Femur (tissue), 1 donor: ENCODE results near the gene AEBP1.
"Not testable (repeated sequence)": the region's sequence is repeated elsewhere in the genome, so short reads cannot be mapped to it uniquely, and the experiment has no call there.

ENCODE experiments used
- DNase-seq: peaks from one replicate; pipeline ENCODE4 v3.0.0-alpha.2; 2017

Gene AEBP1

DNA sequence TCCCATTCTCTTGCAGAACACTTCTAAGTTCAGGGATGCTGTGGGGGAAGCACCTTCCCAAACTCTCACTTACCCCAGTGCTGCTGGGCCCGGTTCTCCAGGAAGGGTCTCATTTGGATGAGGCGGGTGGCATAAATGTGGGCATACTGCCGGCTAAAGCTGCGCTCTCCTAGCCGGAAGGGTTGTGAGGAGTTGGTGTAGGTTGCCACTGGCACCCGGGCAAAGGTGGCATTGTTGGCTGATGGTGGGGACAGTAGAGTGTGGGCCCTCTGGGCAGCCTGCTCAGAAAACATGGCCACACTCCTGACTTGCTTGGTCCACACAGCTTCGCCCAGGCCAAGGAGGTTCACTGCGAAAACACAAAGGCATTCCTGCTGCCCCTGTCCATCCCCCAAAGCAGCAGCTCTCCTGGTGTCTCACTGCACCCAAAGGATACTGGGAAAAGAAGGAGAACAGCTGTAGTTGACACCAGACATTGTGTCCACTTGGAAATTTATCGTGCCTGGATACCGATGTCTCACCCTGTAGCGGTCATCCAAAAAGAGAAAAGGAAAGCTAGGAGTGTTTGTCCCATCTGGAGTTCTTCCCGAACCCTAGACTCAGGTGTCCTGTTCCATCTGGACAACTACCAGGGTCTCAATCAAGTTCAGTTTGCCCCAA is 17.7 kb downstream of the AEBP1 start:
- no peak for DNase-seq

DNA sequence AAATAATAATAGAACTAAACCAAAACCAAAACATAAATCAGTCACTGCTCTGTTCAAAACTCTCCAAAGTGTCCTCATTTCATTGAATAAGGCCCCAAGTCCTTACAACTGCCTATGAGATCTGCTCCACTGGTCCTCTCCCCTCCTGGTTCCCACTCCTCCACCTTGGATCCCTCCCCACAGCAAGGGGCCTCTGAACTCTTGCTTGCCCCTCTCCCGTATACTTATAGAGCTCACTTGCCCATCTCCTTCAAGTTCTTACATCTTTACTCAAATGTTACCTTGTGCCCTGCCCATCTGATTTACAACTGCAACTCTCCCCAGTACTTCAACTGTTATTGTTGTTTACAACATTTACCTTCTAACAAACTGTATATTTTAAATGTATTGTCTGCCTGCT is 18.4 kb downstream of the AEBP1 start:
- no peak for DNase-seq

DNA sequence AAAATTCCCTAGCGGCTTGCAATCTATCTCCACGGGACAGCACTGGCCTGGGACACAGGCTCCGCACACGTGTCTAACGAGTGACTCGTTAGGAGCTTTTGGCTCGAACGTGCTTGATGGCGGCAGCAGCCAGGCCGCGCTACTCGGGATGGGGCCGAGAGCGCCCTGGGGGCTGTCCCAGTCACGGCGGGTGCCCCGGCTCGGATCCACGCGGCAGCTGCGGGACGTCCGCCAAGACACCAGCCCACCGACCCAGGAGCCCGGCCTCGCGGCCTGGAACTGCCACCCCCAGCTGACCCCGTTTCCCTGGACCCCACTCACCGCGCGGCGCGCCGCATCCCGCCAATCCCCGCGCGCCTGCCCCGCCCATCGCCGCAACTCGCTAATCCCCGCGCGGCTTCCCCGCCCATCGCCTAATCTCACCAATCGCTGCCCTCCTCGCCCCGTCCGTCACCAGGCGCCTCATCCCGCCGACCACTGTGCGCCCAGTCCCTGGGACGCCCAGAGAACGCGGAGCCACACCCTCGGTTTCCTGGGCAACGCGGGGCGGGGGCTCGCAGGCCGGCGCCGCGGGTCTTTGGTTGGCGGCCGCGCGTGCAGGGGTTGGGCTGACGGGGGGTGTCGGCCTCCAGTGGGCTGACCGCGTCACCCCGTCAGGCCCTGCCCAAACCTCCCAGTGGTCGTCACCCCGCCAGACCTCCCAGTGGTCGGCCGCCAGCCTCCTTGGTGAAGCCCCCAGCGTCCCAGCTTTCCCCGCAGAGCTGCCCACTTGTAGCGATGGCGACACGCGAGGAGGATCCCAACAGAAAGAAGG is 19.3 kb downstream of the AEBP1 start, which contains the start of gene POLD2:
Gene POLD2, minus strand, starts transcription at position 359 of the 814 bp plus-strand sequence. CDS start 1,495 bp downstream, outside the sequence.
- peak; percentile 99 for DNase-seq

DNA sequence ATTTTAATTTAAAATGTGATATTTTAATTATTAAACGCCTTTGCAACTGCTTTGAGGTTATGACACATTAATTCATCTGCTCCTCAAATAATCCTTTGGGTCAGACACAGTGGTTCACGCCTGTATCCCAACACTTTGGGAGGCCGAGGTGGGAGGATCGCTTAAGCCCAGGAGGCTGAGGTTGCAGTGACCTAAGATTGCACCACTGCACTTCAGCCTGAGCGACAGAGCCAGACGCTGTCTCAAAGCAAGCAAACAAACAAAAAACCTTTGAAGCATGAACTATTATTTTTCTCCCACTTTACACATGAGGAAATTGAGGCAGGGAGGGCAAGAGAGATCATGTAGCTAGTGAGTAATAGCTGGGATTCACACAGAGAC is 20.7 kb downstream of the AEBP1 start:
- DNase-seq: no peak

DNA sequence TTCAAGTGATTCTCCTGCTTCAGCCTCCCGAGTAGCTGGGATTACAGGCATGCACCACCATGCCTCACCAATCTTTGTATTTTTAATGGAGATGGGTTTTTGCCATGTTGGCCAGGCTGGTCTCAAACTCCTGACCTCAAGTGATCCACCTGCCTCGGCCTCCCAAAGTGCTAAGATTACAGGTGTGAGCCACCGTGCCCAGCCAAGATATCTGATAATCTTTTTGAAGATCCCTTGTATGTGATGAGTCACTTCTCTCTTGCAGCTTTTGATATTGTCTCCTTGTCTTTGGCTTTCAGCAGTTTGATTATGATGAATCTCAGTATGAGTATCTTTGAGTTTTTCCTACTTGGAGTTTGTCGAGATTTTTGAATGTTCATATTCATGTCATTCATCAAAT is 22.4 kb downstream of the AEBP1 start:
- not testable (repeated sequence) for DNase-seq

DNA sequence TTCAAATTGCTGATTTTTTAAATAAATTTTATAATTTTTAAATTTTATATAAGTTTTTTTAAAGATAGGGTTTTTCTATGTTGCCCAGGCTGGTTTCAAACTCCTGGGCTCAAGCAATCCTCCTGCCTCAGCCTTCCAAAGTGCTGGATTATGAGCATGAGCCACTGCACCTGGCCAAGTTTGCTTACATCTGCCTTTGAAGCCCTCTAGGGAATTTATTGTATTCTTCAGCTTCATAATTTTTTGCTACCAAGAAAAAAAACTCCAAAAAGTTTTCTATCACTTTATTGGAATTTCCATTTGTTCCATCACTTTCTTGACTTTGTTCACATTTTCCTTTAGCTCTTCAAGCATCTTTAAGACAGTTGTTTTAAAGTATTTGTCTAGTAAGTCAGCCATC is 23.0 kb downstream of the AEBP1 start:
- no peak for DNase-seq

DNA sequence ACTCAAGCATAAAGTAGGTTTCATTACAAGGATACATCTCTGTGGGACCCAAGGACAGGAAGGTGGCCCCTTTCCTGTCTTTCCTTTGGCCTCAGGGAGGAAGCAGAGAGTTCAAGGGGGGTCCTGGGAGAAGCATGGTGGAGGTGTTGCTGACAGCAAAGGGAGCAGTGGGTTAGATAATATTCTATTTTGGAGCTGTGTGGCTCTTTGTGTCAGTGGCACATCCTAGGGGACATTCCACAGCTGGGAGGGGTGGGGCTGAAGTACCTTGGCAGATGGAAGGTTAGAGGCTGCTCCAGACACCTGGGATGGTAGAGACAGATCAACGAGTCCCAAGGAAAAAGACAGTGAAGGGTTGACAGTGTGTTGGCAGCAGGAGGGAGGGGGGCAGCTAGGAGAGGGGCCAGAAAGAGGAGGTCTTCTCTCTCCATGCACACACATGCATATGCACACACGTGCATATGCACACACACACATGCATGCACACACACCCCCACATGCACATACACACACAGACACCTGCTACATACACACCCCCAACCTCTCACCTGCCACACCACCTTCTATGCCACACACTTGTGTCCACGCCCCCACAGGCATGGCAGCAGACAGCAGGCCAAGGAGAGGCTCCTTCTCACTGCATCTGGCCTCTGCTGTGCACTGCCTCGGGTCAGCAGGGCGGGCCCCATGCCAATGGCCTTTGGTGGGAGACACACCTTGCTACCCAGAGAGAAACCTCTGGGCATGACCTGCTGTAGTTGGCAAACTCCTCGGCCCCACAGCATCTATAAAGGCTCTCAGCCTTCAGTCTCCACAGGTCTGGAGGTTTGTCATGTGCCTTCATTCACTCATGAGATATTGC is 24.8 kb downstream of the AEBP1 start:
- no peak for DNase-seq

DNA sequence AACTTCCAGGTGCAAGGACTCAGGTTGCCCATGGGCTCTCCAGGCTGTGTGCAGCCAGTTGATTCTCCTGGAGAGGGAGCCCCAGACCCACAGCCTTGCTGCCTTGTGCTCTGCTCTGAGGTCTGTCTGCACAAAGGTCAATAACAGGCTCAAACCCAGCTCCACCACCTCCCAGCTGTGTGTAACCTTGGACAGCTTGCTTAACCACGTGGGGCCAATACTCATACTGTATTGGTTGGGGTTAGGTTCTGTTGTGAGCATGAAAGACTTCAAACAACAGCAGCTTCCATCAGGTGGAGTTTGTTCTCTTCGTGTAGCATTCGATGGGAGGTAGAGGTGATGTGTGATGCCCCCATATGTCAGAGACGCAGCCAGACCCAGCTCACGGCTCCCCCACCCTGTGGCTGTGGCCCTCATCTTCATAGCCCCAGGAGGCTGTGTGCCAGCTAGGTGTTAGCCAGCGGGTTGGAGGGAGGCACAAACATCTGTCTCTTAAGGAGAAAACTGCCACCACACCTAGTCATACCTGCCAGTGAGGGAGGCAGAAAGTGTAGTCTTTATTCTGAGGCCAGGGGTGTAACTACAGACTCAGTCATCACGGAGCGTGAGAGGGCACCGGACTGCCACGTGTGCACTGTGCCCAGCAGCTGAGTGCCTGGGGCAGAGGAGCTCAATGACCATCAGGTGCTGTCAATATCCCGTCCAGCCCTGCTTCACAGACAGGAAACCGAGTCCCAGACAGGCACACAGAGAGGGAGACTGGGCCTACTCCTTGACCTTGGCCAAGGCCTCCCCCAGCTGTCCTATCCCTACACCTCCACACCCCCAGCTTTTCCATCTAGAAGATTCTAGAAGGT is 27.3 kb downstream of the AEBP1 start:
- DNase-seq: no peak

DNA sequence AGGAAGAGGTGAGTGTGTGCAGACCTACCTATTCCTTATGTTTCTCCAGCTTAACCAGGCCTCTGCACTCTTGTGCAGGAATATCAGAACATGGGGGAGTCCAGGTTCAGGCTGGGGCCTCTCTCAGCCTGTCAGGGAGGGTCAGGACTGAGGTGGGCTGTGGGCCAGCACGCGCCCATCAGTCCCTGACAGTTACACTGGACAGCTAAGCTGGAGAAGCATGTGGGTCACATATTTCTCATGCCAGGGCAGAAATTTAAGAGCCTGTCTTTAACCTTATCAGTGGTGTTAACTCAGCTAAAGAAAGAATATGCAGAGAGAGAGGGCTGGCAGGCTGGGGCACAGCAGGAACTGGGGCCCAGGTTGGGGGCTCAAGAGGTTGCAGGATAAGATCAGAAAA is 27.9 kb downstream of the AEBP1 start:
- DNase-seq: no peak

DNA sequence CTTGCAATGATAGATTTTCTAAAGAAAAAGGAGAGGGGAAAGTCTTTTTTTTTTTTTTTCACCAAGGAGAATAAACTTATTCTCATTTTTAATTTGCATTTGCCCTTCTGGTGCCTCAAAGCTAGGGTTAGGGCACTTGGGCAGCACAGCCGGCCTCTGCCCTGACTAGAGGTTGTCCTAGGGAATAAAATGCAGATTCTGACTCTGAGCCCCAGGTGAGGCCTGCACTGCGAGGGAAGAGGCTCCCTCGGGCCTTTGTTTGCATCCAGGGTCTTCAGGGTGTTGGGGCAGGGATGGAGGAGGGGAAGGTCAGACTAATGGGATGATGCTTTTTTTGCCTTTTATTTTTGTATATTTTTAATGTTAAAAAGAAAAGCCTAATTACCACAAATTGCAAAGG is 29.1 kb downstream of the AEBP1 start:
- DNase-seq: no peak

DNA sequence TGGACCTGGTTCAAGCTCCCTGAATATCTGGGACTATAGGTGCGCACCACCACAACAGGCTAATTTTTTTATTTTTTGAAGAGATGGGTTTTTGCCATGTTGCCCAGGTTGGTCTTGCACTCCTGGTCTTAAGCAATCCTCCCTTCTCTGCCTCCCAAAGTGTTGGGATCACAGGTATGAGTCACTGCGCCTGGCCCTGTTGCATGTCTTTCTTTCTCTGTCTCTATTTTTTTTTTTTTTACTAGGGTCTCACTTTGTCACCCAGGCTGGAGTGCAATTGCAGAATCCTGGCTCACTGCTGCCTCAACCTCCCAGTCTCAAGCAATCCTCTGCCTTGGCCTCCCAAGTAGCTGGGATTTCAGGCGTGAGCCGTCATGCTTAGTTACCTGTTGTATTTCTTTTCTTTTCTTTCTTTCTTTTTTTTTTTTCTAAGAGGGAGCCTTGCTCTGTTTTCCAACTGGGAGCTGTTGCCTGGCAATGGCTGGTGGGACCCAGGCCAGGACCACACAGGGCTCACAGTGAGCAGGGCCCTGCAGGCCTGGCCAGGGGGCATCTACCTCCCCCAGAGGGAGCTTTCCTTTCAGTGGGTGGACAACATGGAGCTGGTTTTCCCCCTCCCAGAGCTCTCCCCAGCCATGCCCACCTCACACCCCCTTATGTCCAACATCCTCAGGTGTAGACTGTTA is 30.9 kb downstream of the AEBP1 start:
- DNase-seq: no peak

DNA sequence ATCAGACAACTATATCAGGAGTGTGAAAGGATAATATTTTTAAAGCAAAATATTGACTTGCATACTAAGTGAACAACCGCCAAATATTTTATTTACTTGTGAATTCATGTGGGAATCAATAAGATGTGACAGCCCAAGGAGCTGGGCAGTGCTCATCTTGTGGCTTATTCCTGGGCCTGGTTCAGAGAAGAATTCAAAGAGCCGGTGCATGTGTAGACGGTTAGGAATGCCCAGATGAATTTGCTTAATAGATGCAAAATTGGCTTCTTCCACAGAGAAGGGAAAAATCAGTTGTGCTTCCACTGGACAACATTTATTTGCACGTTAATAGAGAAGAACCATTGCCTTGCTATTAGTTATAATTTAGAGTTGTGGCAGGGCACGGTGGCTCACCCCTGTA is 32.6 kb downstream of the AEBP1 start:
- DNase-seq: no peak

DNA sequence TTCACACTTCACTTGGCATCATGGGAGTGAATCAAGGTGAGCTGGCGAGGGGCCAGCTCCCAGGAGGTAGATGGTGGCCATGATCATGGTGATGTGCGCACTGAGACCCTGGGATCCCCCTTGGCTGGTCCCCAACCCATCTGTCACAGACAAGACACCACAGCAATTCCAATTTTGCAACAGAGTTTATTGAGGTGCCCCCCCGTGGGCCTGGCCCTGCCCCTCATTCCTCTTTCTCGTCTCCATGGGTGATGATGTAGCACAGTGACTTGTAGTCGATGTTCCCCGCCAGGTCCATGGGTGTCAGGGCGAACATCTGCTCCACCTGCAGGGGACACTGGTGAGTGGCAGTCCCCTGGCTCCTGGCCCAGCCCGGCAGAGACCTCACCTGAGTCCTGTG is 34.6 kb downstream of the AEBP1 start:
- DNase-seq: no peak

DNA sequence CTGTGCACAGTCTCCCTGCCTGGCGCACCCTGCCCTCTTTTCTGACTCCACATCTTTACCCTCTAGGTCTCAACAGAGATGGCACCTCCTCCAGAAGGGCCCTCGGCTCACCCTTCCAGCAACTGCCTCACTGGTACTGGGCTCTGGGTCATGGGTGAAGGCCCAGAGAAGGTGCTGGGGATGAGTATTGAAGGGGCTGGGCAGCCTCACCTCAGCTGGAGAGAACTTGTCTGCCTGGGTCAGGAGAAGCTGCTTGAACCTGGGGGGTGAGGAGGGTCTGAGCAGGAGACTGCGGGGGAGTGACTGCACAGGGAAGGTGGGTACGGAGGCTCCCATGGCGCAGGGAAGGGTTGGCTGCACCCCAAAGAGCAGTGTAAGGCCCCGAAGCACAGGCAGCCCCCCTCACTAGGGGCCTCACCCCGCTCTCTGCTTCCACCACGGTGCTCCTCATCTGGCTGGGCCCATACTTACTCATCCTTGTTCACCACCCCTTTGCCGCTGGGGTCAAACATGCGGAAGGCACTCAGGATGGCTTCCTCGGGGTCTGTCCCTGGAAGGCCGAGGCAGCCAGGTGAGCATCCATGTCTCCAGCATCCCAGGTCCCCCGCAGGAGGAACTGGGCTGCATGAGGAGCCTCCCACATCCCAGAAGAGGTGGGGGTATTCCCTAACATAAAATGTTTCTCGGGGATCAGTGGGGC is 35.3 kb downstream of the AEBP1 start:
- no peak for DNase-seq

DNA sequence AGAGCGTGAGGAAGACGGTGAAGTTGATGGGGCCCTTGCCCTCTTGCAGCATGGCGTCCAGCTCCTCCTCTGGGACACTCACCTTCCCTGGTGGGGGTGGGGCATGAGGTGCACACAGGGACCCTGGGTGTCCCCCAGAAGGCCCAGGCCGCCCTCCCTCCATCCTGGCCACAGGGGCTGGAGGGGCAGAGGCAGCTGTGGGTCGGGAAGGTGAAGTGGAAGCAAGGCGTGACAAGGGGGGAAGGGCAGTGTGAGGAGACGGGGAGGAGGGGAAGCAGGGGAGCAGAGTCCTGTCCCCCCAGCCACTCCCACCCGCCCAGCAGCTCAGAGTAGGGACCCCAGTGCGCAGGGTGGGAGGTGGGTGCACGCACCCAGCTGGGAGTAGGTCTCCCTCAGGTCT is 36.2 kb downstream of the AEBP1 start:
- no peak for DNase-seq

DNA sequence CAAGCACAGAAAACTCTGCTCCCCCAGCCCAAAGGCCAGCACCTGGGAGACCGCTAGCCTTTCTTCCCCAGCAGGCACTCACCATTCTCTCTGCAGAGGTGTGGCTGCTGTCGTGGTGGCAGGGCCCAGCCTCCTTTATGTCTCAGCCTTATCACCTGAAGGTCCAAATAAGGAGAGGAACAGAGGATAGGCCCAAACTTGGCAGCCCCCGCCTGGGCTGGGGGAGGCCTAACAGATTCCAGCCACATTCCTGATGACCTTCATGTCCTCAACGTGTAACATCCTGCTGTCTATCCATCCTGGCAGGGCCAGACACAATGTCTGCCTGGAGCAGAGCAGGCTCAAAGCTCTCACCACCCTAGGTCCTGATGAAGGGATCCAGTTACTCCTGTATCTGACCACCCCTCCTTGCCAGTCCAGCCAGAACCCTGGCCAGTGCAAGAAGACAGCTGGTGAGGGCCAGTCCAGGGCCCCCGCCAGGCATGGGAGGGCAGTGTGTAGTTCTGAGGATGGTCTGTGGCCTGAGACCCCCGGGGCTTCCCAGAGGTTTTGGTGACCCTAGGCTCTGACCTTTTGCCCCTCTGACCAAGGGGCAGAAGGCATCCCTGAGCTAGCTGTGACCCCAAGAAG is 37.2 kb downstream of the AEBP1 start, which contains the start of gene MYL7:
Gene MYL7, minus strand, starts transcription at position 112 of the 630 bp plus-strand sequence. Its CDS starts 27 bp downstream, at position 85.
- no peak for DNase-seq

DNA sequence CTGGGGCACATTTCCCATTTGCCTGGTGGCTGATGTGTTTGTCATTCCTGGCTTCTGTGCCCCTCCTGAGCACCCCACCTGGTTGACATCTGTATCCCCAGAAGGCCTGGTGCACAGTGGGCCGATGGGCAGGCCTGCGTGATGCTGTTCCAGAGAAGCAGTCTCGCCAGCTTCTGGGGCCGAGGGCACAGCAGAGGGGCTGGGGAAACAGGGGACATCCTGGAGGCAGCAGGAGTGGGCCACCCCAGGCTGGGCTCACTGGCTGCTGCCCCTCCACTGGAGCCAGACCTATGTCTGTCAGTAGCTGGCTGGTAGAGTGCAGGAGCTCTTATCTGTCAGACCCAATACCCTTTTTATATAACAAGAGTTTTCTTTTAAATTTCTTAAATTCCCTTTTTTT is 37.9 kb downstream of the AEBP1 start:
- peak; percentile 9 for DNase-seq

DNA sequence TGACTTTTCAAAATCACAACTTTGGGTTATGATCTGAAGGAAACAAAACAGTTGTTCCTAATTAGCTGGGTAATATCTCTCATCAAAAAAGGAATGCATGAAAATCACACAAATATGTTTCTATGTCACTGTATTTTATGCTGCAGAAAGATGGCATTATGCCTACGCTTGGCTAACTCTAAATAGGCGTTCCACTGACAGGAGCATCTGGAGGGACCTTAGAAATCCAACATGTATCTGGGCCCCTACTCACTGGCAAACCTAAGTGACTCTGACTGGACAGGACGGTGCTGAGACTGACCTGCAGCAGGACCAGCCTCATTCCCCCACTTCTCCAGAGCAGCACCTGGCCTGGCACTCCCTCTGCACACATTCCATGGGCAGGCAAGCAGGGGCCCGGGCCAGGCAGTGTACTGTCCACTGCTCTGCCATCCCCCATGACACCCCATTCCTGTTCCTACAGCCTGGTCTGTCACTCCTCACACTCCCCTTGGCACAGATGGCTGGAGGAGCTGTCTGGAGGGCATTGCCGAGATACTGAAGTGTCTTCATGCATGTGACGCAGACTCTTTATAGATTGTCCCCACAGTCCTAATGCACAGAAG is 39.6 kb downstream of the AEBP1 start:
- peak; percentile 33 for DNase-seq

DNA sequence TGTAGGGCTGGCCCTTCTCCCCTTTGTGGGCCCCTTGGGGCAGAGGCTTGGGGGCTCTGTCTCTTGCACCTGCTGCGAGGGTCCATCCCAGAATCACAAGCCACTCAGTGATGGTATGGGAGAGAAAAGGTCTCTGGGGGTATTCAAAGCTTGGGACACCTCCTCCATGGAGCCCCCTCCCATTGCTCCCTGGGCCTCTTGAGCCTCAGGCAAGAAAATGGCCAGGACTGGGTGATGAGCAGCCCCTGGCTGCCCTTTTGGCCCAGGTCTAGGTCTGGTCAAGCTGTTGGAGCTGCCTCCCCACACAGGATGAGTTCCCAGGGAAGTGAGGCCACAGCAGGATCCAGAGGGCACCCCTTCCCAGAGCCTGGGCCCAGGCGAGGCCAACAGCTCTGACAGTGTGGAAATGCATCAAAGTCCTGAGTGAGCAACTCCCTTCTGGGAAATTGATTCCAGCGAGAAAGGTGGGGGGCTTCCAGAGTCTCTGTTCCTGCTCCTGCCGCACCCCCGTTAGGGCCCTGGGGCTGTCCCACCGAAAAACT is 40.4 kb downstream of the AEBP1 start:
- peak; percentile 17 for DNase-seq

DNA sequence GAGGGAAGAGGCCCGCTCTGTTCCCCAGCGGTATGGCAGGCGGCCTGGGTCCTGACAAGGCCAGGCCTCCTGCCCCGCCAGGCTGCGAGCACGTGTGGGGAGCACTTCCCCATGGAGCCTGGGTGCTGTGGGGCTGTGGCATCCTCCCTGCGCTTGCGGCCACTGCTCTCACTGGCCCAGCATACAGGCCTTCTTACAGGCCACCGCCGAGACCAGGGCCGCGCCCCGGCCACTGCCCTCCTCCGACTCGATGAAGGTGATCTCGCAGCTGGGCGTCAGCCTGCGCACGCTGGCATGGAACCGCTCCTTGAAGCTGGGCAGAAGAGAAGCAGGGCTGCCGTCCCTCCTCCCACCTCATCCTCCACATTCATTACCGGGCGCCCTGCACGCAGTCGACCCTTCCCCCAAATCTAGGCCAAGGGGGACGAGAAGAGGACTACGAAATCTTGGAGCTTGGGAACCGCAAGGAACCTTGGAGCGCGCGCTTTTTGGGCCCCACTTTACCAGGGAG is 40.9 kb downstream of the AEBP1 start:
- peak; percentile 13 for DNase-seq
